Left hindlimb (tissue), 1 donor: ENCODE measurements around the gene MYCT1.

Experiments used
- DNase-seq: peaks from one replicate; pipeline ENCODE4 v3.0.0-alpha.2; 2018

Gene MYCT1

GRCh38 chr6:152726313-152726712, 28.6 kb downstream of the MYCT1 start:
- no peak for DNase-seq

- DNase-seq = no peak
These were observed 29.8 kb downstream of the MYCT1 start for GRCh38 chr6:152727507-152727906.

- DNase-seq = no peak
These were observed 36.9 kb downstream of the MYCT1 start for GRCh38 chr6:152734630-152735029.

GRCh38 chr6:152736687-152737273, 39.1 kb downstream of the MYCT1 start:
- no peak for DNase-seq

- no peak for DNase-seq
These were observed 47.9 kb downstream of the MYCT1 start for GRCh38 chr6:152745509-152746171.

- no peak for DNase-seq
These were observed 48.5 kb downstream of the MYCT1 start for GRCh38 chr6:152746172-152746553.

- DNase-seq = no peak
These were observed 51.1 kb downstream of the MYCT1 start for GRCh38 chr6:152748843-152749242.

- no peak for DNase-seq
These were observed 51.6 kb downstream of the MYCT1 start for GRCh38 chr6:152749336-152749735.

GRCh38 chr6:152750694-152751093, 53.0 kb downstream of the MYCT1 start, which contains the start of gene VIP:
Gene VIP (plus strand): TSS chr6:152750797. CDS start chr6:152752178, 1,381 bp downstream.
- no peak for DNase-seq

GRCh38 chr6:152765331-152765730, 67.6 kb downstream of the MYCT1 start:
- DNase-seq = no peak

GRCh38 chr6:152769159-152769558, 71.5 kb downstream of the MYCT1 start:
- no peak for DNase-seq

GRCh38 chr6:152769993-152770392, 72.3 kb downstream of the MYCT1 start:
- DNase-seq = no peak

GRCh38 chr6:152771061-152771687, 73.5 kb downstream of the MYCT1 start:
- no peak for DNase-seq
